HEK293 (cell line): ENCODE measurements around the gene PDF.

Experiments used
- CTCF ChIA-PET: fragments of 350-600 bp; formaldehyde crosslinking; extraction: SDS; loops from one replicate; lab custom pipeline; 2021; ENCODE audit warnings: antibody characterized with exemption; lab: Yijun Ruan, JAX
- POLR2A ChIA-PET: fragments of 300-600 bp; formaldehyde crosslinking; extraction: SDS; loops from one replicate; lab custom pipeline; 2020; ENCODE audit warnings: antibody characterized with exemption, inconsistent platforms; lab: Yijun Ruan, JAX
- H3K27ac ChIP-seq: fragments of 200-500 bp; sonication (Bioruptor generic); 2 replicates; pipeline ENCODE4 v1.5.1; 2014; ENCODE audit warnings: low read depth, low read length, control low read depth, inconsistent platforms; ENCODE audit errors: extremely low read depth
- H3K36me3 ChIP-seq, 2 experiments: fragments of 200-500 bp in 1 of 2; sonication (Bioruptor generic) in 1 of 2; 1 replicate in 1 of 2; 2 replicates in 1 of 2; pipeline ENCODE4 v1.5.1; 2014 to 2017; ENCODE audit warnings: inconsistent platforms in 2 of 2, low read length in 2 of 2; ENCODE audit not compliant: control insufficient read depth in 2 of 2, insufficient read depth in 1 of 2
- H3K4me1 ChIP-seq: fragments of 200-500 bp; sonication (Bioruptor generic); 2 replicates; pipeline ENCODE4 v1.5.1; 2014; ENCODE audit warnings: mild to moderate bottlenecking, low read length, inconsistent platforms; ENCODE audit not compliant: control insufficient read depth, insufficient read depth
- H3K4me3 ChIP-seq: 2 replicates; pipeline ENCODE4 v1.5.1; 2011; ENCODE audit warnings: low read depth, mild to moderate bottlenecking, control low read depth, low read length, moderate library complexity
- H3K9me3 ChIP-seq: fragments of 200-500 bp; sonication (Bioruptor generic); 2 replicates; pipeline ENCODE4 v1.5.1; 2014; ENCODE audit warnings: low read depth, low read length, inconsistent platforms; ENCODE audit not compliant: control insufficient read depth, insufficient read depth
- FEZF1 ChIP-seq: fragments of 450-650 bp; formaldehyde crosslinking; IDR thresholded peaks from 2 replicates; pipeline ENCODE4 v1.5.1; 2016; ENCODE audit warnings: missing biosample characterization, missing genetic modification characterization
- HOXA7 ChIP-seq: sonication (generic); formaldehyde crosslinking; IDR thresholded peaks from 2 replicates; pipeline ENCODE4 v1.8.1; 2022; ENCODE audit warnings: missing genetic modification reagents, borderline replicate concordance
- INSM2 ChIP-seq: fragments of 450-650 bp; formaldehyde crosslinking; IDR thresholded peaks from 2 replicates; pipeline ENCODE4 v1.5.1; 2016; ENCODE audit warnings: missing biosample characterization, missing genetic modification characterization
- KLF8 ChIP-seq: fragments of 450-650 bp; formaldehyde crosslinking; IDR thresholded peaks from 2 replicates; pipeline ENCODE4 v1.5.1; 2016; ENCODE audit warnings: missing biosample characterization, missing genetic modification characterization
- PRDM10 ChIP-seq: fragments of 450-650 bp; formaldehyde crosslinking; IDR thresholded peaks from 2 replicates; pipeline ENCODE4 v1.5.1; 2016; ENCODE audit warnings: missing biosample characterization, missing genetic modification characterization
- SCRT1 ChIP-seq: fragments of 450-650 bp; formaldehyde crosslinking; IDR thresholded peaks from 2 replicates; pipeline ENCODE4 v1.5.1; 2016; ENCODE audit warnings: missing biosample characterization, missing genetic modification characterization, borderline replicate concordance
- TRIM28 ChIP-seq: IDR thresholded peaks from 2 replicates; pipeline ENCODE4 v1.6.1; 2011; ENCODE audit warnings: low read length, control low read depth, borderline replicate concordance
- ZNF112 ChIP-seq: fragments of 450-650 bp; formaldehyde crosslinking; IDR thresholded peaks from 2 replicates; pipeline ENCODE4 v1.5.0; 2017; ENCODE audit warnings: missing biosample characterization, missing genetic modification characterization
- ZNF311 ChIP-seq: fragments of 450-650 bp; formaldehyde crosslinking; IDR thresholded peaks from 2 replicates; pipeline ENCODE4 v1.5.1; 2017; ENCODE audit warnings: missing biosample characterization, missing genetic modification characterization, borderline replicate concordance
- ZNF518A ChIP-seq: fragments of 450-650 bp; formaldehyde crosslinking; conservative IDR thresholded peaks from 2 replicates; pipeline ENCODE4 v1.5.1; 2016; ENCODE audit warnings: low read depth, missing biosample characterization, missing genetic modification characterization
- ZNF571 ChIP-seq: fragments of 450-650 bp; formaldehyde crosslinking; IDR thresholded peaks from 2 replicates; pipeline ENCODE4 v1.5.0; 2017; ENCODE audit warnings: missing biosample characterization, missing genetic modification characterization
- ZNF580 ChIP-seq: fragments of 450-650 bp; formaldehyde crosslinking; IDR thresholded peaks from 2 replicates; pipeline ENCODE4 v1.5.1; 2016; ENCODE audit warnings: missing biosample characterization, missing genetic modification characterization
- ZNF621 ChIP-seq: fragments of 450-650 bp; formaldehyde crosslinking; IDR thresholded peaks from 2 replicates; pipeline ENCODE4 v1.5.1; 2017; ENCODE audit warnings: missing biosample characterization, missing genetic modification characterization
- ZNF76 ChIP-seq: fragments of 450-650 bp; formaldehyde crosslinking; IDR thresholded peaks from 2 replicates; pipeline ENCODE4; 2016; ENCODE audit warnings: low read depth, missing biosample characterization, missing genetic modification characterization, borderline replicate concordance
- ZNF785 ChIP-seq: fragments of 450-650 bp; formaldehyde crosslinking; IDR thresholded peaks from 2 replicates; pipeline ENCODE4 v1.5.1; 2016; ENCODE audit warnings: missing biosample characterization, missing genetic modification characterization

Gene PDF

GRCh38 chr16:69285240-69285639 is 45.1 kb downstream of the PDF start (continued):
- TF ChIP-seq PRDM10 = no peak
- TF ChIP-seq FEZF1 = no peak
- no peak for TF ChIP-seq ZNF311

GRCh38 chr16:69283851-69284250 is 46.5 kb downstream of the PDF start:
- H3K36me3 ChIP-seq = peaks cover 7 to 26% of the 10 kb centered on the region in 2 experiments; a peak in 2 of 3 replicates
- TF ChIP-seq ZNF112 (tag by site-specific recombination) = no peak
- TF ChIP-seq HOXA7 (CRISPR knock-in tag) = no peak
- TF ChIP-seq ZNF621 (tag by site-specific recombination) = no peak
- TF ChIP-seq SCRT1 (tag by site-specific recombination) = no peak
- TF ChIP-seq ZNF571 (tag by site-specific recombination) = no peak
- TF ChIP-seq TRIM28 = no peak
- no peak for TF ChIP-seq KLF8 (tag by site-specific recombination)
- TF ChIP-seq ZNF785 = no peak
- no peak for TF ChIP-seq INSM2 (tag by site-specific recombination)
- TF ChIP-seq ZNF76 (tag by site-specific recombination) = no peak
- TF ChIP-seq ZNF580 (tag by site-specific recombination) = no peak
- TF ChIP-seq ZNF518A (tag by site-specific recombination) = no peak
- no peaks in the 10 kb centered on the region for H3K4me1 ChIP-seq
- no peak overlapping the region for H3K4me3 ChIP-seq
- H3K27ac ChIP-seq = no peak overlapping the region
- CTCF ChIA-PET = interaction anchor here (0.5 to 7.4 kb wide), 2 partner anchors 133 to 547 kb away, joined by 3 to 104 read pairs; partner anchors contain the start of gene CDH1
- H3K9me3 ChIP-seq = no peaks in the 10 kb centered on the region
- POLR2A ChIA-PET = no interaction called here
